ENCODE measurements around the gene KRTAP9-2.
"Not testable (repeated sequence)": the region's sequence is repeated elsewhere in the genome, so short reads cannot be mapped to it uniquely, and the experiment has no call there.

KRTAP9-2 gene, protein sequence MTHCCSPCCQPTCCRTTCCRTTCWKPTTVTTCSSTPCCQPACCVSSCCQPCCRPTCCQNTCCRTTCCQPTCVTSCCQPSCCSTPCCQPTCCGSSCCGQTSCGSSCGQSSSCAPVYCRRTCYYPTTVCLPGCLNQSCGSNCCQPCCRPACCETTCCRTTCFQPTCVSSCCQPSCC
- long read RNA-seq = 0 reads

DNA sequence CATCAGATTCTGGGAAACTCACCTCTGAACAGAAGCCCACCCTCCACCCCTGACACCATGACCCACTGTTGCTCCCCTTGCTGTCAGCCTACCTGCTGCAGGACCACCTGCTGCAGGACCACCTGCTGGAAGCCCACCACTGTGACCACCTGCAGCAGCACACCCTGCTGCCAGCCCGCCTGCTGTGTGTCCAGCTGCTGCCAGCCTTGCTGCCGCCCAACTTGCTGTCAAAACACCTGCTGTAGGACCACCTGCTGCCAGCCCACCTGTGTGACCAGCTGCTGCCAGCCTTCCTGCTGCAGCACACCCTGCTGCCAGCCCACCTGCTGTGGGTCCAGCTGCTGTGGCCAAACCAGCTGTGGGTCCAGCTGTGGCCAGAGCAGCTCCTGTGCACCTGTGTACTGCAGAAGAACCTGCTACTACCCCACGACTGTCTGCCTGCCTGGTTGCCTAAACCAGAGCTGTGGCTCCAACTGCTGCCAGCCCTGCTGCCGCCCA is at the start of gene KRTAP9-2:
KRTAP9-2 (plus strand) TSS at position 51 of the 498 bp plus-strand sequence; CDS start at position 58, 7 bp downstream.
- not testable (repeated sequence) for H3K27me3 ChIP-seq (ENCODE audit: insufficient read depth, poor library complexity, severe bottlenecking); DNase-seq (ENCODE audit: low read depth in 1 of 2, low spot score in 1 of 2); H3K4me3 ChIP-seq (replicated peaks; ENCODE audit: insufficient read depth, low read length); H3K27ac ChIP-seq (replicated peaks)

DNA sequence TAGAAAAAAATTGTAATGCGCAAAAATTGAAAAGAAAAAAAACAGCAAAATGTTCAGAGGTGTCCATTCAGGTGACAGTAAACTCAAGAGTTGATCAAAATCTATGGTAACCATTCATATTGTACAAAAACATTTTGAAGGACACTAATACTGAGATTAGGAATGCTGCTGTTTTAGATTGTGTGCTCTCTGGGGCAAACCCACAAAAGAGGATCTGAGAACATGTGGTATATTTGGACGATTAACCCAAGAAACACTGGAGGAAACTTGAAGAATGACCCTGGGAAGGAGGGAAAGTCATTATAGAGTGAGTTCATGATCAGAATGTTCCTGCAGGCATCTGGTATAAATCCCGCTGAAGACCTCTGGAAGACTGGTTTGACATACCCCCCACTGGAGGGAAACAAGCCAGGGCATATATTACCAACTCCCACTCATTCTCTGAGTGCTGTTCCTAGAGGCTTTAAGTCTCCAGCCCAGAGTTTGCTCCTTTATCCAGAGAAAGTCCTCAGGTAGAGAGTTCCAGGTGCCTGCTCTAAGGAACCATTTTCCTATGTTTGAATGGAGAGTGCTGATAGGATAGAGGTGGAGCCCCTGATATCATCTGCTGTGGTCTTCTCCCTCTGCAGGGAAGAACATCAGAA is 49.6 kb upstream of the KRTAP9-2 start:
- Histone ChIP-seq H3K27ac (replicated peaks) (no peak overlapping the region), H3K27me3 (ENCODE audit: insufficient read depth, poor library complexity, severe bottlenecking) (peaks cover 2% of the 10 kb centered on the region), H3K4me3 (replicated peaks; ENCODE audit: insufficient read depth, low read length) (no peak overlapping the region)
- TF ChIP-seq SPI1 (IDR thresholded peaks at IDR 0.05; ENCODE audit: borderline replicate concordance, low read depth) (no peak), POLR2AphosphoS5 (IDR thresholded peaks at IDR 0.05; ENCODE audit: low read depth) (no peak), GABPA (IDR thresholded peaks at IDR 0.05; ENCODE audit: low read depth) (no peak)
- TF ChIP-seq, protein P1, sequence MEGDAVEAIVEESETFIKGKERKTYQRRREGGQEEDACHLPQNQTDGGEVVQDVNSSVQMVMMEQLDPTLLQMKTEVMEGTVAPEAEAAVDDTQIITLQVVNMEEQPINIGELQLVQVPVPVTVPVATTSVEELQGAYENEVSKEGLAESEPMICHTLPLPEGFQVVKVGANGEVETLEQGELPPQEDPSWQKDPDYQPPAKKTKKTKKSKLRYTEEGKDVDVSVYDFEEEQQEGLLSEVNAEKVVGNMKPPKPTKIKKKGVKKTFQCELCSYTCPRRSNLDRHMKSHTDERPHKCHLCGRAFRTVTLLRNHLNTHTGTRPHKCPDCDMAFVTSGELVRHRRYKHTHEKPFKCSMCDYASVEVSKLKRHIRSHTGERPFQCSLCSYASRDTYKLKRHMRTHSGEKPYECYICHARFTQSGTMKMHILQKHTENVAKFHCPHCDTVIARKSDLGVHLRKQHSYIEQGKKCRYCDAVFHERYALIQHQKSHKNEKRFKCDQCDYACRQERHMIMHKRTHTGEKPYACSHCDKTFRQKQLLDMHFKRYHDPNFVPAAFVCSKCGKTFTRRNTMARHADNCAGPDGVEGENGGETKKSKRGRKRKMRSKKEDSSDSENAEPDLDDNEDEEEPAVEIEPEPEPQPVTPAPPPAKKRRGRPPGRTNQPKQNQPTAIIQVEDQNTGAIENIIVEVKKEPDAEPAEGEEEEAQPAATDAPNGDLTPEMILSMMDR (IDR thresholded peaks at IDR 0.05; ENCODE audit: insufficient read depth, low read length) = no peak
- TF ChIP-seq, protein P2, sequence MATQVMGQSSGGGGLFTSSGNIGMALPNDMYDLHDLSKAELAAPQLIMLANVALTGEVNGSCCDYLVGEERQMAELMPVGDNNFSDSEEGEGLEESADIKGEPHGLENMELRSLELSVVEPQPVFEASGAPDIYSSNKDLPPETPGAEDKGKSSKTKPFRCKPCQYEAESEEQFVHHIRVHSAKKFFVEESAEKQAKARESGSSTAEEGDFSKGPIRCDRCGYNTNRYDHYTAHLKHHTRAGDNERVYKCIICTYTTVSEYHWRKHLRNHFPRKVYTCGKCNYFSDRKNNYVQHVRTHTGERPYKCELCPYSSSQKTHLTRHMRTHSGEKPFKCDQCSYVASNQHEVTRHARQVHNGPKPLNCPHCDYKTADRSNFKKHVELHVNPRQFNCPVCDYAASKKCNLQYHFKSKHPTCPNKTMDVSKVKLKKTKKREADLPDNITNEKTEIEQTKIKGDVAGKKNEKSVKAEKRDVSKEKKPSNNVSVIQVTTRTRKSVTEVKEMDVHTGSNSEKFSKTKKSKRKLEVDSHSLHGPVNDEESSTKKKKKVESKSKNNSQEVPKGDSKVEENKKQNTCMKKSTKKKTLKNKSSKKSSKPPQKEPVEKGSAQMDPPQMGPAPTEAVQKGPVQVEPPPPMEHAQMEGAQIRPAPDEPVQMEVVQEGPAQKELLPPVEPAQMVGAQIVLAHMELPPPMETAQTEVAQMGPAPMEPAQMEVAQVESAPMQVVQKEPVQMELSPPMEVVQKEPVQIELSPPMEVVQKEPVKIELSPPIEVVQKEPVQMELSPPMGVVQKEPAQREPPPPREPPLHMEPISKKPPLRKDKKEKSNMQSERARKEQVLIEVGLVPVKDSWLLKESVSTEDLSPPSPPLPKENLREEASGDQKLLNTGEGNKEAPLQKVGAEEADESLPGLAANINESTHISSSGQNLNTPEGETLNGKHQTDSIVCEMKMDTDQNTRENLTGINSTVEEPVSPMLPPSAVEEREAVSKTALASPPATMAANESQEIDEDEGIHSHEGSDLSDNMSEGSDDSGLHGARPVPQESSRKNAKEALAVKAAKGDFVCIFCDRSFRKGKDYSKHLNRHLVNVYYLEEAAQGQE (IDR thresholded peaks at IDR 0.05; ENCODE audit: insufficient replicate concordance, low read depth) = no peak
- DNase-seq (ENCODE audit: low read depth in 1 of 2, low spot score in 1 of 2) = no peak

DNA sequence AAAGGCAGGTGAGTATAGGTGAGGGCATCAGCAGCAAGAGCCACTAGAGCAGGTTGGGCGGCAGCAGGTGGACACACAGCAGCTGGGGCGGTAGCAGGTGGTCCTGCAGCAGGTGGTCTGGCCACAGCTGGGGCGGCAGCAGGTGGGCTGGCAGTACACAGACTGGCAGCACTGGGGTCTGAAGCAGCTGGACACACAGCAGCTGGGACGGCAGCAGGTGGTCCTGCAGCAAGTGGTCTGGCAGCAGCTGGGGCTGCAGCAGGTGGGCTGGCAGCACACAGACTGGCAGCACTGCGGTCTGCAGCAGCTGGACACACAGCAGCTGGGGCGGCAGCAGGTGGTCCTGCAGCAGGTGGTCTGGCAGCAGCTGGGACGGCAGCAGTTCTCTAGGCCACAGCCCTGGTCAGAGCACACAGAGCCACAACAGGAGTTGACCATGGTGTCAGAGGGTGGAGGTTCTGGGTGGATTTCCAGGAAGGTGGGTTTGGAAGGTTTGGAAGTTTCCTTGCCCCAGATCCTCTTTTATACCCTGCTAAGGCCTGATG is 48.6 kb upstream of the KRTAP9-2 start, which contains the start of gene KRTAP4-2:
KRTAP4-2 (minus strand) TSS at position 495 of the 545 bp plus-strand sequence; CDS start at position 438, 57 bp downstream.
- Histone ChIP-seq H3K27me3 (ENCODE audit: insufficient read depth, poor library complexity, severe bottlenecking) (peaks cover 2% of the 10 kb centered on the region), H3K4me3 (replicated peaks; ENCODE audit: insufficient read depth, low read length) (no peak within 1 kb of the TSS), H3K27ac (replicated peaks) (no peak within 1 kb of the TSS)
- DNase-seq (ENCODE audit: low read depth in 1 of 2, low spot score in 1 of 2) = no peak
- TF ChIP-seq, protein P2 (IDR thresholded peaks at IDR 0.05; ENCODE audit: insufficient replicate concordance, low read depth) = no peak
- TF ChIP-seq SPI1 (IDR thresholded peaks at IDR 0.05; ENCODE audit: borderline replicate concordance, low read depth) (no peak), POLR2AphosphoS5 (IDR thresholded peaks at IDR 0.05; ENCODE audit: low read depth) (no peak), GABPA (IDR thresholded peaks at IDR 0.05; ENCODE audit: low read depth) (no peak)
- TF ChIP-seq, protein P1 (IDR thresholded peaks at IDR 0.05; ENCODE audit: insufficient read depth, low read length) = no peak

DNA sequence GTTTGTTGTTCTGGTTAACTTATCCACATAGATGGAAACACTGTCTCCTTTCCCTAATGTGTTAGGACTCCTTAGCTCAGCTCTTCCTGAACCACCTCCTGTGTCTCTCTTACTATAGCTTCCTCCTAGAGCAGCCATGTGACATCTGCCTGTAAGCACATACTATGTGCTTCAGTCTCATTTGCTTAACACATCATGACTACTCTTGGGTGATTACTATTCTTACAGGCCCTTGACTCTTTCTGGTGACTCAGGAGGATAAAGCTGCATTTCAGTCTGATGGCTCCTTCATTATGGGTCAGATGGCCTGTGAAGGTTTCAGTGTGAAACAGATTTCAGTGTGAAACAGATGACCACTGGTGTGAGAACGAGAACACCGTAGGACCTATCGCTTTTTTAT is 48.1 kb upstream of the KRTAP9-2 start:
- no peak overlapping the region for H3K27ac ChIP-seq (replicated peaks)
- TF ChIP-seq, protein P1 (IDR thresholded peaks at IDR 0.05; ENCODE audit: insufficient read depth, low read length) = no peak
- no peak for TF ChIP-seq SPI1 (IDR thresholded peaks at IDR 0.05; ENCODE audit: borderline replicate concordance, low read depth)
- no peak for TF ChIP-seq POLR2AphosphoS5 (IDR thresholded peaks at IDR 0.05; ENCODE audit: low read depth)
- TF ChIP-seq, protein P2 (IDR thresholded peaks at IDR 0.05; ENCODE audit: insufficient replicate concordance, low read depth) = no peak
- TF ChIP-seq GABPA (IDR thresholded peaks at IDR 0.05; ENCODE audit: low read depth) = no peak
- DNase-seq (ENCODE audit: low read depth in 1 of 2, low spot score in 1 of 2) = no peak
- H3K4me3 ChIP-seq (replicated peaks; ENCODE audit: insufficient read depth, low read length) = no peak overlapping the region
- no peaks in the 10 kb centered on the region for H3K27me3 ChIP-seq (ENCODE audit: insufficient read depth, poor library complexity, severe bottlenecking)

All from HL-60 (cell line).